ENCODE results near the gene FER.

The FER gene

GRCh38 chr5:109105631-109106267 is 358.1 kb downstream of the FER start:
- DNase-seq (ENCODE audit: low read depth in 1 of 2, low spot score in 1 of 2) = no peak

GRCh38 chr5:109111680-109112079 is 364.0 kb downstream of the FER start:
- DNase-seq (ENCODE audit: low read depth in 1 of 2, low spot score in 1 of 2) = no peak

DNA sequence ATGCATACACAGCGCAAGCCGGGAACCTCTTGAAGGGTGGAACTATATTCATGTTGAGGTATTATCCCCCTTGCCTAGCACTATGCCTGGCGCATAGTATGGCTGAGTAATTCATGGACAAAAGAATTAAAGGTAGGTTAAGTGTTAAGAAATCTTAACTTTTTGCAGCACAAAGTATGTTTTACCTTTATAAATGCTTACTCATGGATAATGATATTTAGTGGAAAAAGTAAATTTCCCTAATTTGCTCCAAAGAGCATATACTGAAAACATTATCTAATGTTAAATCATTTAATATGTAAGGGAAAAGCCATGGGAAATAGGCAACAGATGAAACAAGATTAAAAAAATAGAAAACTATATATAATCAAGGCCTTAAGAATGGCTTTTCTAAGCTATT is 365.9 kb downstream of the FER start:
- no peak for DNase-seq (ENCODE audit: low read depth in 1 of 2, low spot score in 1 of 2)

- no peak for DNase-seq (ENCODE audit: low read depth in 1 of 2, low spot score in 1 of 2)
Observed at GRCh38 chr5:109121225-109121624, 373.5 kb downstream of the FER start.

DNA sequence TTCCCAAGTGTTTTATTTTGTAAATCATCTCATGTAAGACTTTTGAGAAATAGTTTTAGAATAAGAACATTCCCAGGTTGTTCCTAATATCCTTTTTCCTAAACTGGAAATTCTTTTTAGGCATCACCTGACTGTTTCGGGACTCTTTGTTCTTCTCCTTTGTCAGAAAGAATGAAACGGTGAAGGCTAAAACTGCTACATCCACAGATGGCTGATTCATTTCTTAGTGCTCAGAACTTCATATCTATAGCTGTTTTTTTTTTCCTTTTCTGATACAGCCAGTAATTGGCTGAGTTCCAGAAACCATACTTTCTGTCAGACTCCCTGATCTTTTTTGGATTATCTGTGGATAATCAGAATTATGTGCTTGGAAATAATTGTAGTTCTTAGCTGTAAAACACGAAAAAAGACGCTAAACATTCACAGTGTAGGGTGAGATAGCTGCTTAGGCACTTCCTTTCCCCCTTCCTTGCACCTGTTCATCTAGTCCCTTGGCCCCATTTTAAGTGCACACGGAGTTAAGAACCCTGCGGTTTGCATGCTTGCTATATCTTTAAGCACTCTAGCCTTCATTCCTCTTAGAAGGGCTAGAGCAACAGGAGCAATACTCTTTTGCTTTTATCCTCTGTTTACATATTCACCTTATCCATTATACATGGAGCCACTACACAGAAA is 378.2 kb downstream of the FER start:
- no peak for DNase-seq (ENCODE audit: low read depth in 1 of 2, low spot score in 1 of 2)

GRCh38 chr5:109126481-109126880 is 378.8 kb downstream of the FER start:
- DNase-seq (ENCODE audit: low read depth in 1 of 2, low spot score in 1 of 2) = no peak

DNA sequence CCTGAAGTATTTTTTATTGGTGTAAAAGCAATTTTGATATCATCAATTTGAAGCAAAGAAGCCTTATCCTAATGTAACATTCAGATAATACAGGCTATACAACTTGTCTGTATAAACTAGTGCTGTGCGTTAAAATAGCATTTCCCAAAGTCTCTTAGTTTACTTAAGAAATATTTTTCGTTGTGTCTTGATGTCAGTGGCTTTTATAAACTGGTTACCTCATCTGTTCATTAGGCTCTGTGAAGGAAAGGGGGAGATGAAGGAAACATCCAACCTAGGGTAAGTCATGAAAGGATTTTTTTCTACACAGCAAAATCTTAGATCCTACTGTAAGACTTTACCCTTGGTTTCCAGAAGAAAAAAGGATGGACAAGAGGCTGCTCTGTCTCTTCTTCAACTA is 389.2 kb downstream of the FER start:
- DNase-seq (ENCODE audit: low read depth in 1 of 2, low spot score in 1 of 2) = no peak

DNA sequence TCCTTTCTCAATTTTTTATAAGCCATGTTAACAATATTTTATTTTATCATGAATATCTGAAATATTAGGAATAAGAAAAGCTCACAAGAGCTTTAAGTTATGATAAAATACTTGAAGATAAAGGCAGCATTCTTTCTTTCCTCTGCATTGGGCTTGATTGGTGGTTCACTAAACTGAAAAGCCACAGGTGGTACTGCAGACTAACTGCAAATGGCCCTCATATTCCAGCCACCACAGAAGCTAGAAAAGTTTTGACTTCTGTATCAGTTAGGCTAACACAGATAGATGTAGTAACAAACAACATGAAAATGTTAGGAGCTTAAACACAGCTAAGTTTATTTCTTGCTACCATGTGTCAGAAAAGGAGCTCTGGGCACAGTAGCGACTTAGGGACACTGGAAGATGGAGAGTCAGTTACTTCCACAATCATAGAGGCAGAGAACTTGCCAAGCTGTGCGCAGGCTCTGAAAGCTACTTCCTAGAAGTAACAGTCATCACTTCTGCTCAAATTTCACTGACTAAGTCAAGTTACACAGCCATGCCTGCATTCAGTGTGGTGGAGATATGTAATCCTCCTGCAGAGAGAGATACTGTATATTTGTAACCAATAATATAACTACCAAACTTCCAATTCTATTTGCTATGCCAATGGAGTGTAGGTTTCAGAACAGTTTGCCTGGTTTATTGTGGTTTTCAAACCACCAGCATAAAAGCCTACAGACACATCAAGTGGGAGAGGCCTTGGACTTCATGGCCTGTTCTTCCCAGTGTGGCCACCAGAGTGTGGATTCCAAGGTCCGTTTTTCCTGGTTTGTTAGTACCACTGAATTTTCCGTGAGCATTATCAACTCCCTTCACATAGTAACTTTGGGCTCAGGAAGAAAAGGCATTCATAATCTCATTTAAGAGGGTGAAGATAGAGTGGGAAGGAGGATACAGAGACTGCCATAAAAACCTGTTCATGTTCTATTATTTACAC is 393.8 kb downstream of the FER start:
- no peak for DNase-seq (ENCODE audit: low read depth in 1 of 2, low spot score in 1 of 2)

- no peak for DNase-seq (ENCODE audit: low read depth in 1 of 2, low spot score in 1 of 2)
Observed at GRCh38 chr5:109143031-109143430, 395.3 kb downstream of the FER start.

DNA sequence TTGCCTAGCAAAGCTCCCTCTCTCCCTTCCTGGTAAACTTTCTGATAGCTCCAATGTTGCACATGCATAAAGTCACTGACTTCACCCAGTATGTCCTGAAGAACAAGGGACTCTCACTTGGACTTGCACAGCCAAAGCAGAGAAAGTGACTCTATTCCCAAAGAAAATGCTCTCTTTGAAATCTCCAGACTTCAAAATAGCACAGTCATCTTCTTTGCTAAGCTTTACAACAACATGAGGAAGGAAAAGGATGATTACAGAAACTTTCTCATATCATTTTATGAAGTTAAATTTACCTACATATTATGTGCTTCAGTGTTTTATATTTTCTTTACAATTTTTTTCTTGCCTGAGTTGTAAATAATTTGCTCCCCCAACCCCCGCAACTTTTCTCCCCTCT is 397.4 kb downstream of the FER start:
- DNase-seq (ENCODE audit: low read depth in 1 of 2, low spot score in 1 of 2) = no peak

DNA sequence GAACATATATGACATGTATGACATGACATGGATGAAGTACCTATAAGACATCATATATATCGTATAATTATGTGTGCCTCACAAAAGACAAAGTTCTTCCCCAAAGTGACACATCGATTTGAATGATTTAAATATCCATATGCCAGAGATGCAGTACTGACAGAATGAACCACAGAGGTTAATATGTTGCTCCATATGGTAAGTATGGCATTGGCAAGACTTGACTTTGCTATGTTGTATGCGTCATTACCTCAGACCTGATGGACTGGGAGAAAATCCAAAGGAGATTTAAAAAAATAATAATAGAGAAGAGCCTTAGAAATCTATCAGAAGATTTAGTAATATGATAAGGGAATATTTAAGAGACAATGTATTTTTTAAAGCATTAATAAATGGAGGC is 398.9 kb downstream of the FER start:
- no peak for DNase-seq (ENCODE audit: low read depth in 1 of 2, low spot score in 1 of 2)

GRCh38 chr5:109152565-109152964 is 404.9 kb downstream of the FER start:
- no peak for DNase-seq (ENCODE audit: low read depth in 1 of 2, low spot score in 1 of 2)

- DNase-seq (ENCODE audit: low read depth in 1 of 2, low spot score in 1 of 2) = no peak
Observed at GRCh38 chr5:109155625-109156024, 407.9 kb downstream of the FER start.

DNA sequence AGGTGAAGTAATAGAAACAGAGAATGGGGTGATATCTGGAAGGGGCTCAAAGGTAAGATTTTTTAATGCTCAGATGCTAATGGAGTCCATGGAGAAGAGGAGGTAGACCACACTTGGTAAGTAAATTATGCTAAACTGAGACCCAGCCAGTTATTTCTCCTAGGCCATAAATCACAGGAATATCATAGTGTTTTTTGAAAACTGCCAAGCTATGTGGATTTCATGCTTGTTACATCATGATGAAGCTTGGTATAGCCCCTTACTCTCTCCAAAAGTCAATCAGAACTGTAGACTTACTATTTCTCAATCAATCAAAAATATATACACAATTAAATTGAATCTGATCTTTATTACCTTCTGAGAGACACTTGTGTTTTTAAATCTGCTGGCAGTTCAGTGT is 409.2 kb downstream of the FER start:
- no peak for DNase-seq (ENCODE audit: low read depth in 1 of 2, low spot score in 1 of 2)

DNA sequence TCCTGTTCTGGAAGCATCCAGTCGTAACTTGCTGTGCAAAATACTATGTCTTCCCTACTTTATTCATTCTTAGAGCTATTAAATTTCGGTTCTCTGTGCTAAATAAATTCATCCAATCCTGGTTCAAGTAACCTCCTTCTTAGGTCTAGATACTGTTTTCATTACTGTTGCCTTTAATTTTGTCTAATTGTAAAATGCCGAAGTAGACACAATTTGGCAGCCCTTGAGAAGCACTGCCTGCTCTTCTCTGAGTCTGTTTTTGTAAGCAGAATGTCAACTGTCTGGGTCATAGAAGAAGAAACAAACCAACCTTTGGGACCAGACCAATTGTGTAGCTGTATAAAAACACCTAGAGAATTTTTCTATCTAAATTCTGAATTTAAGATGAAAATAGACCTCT is 412.8 kb downstream of the FER start:
- no peak for DNase-seq (ENCODE audit: low read depth in 1 of 2, low spot score in 1 of 2)

DNA sequence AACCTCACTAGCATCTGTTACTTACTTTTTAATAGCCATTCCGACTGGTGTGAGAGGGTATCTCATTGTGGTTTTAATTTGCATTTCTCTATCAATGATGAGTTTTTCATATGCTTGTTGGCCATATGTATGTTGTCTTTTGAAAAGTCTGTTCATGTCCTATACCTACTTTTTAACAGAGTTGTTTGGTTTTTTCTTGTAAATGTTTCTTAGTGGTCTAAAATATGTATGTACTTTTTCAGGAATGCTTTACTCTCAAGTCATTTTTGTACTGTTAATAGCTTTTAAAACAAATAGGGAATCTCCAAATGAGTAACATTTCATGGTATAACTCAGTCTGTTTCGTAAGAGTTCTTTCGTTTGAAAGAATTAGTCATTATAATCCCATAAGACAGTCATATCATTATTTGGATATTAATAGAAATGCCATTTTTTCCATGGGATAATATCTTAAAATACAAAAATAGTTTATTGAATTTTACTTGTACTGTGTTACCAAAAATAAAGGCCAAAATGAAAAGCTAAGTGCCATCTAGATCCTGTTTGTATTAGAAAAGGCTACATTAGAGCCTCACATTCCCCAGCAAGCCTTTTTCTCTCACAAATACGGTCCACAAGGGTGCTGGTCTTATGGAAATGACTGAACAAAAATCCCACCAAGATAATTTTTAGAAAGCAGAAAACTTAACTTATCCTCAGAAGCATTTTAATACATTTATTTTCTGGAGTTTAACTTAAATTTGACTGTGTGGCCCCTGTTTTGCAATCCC is 414.4 kb downstream of the FER start:
- no peak for DNase-seq (ENCODE audit: low read depth in 1 of 2, low spot score in 1 of 2)

- no peak for DNase-seq (ENCODE audit: low read depth in 1 of 2, low spot score in 1 of 2)
Observed at GRCh38 chr5:109163336-109163735, 415.6 kb downstream of the FER start.

DNA sequence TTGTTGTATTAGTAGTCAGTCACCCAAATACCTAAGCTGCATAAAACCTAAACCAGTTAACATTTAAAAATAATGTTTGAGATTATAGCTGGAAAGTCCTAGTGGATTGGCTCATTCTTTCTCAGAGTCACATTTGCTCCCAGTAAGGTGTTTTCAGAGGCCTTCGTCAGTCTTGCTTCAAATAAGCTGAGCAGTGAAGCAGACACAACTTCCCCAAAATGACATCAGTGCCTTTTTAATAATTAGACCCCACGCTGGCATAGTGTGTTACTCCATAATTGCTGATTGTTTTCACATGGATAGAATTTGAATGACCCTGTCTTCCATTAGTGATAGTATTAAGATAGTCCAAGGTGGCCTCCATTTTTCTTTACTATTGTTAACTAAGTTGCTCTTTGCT is 416.3 kb downstream of the FER start:
- DNase-seq (ENCODE audit: low read depth in 1 of 2, low spot score in 1 of 2) = no peak

DNA sequence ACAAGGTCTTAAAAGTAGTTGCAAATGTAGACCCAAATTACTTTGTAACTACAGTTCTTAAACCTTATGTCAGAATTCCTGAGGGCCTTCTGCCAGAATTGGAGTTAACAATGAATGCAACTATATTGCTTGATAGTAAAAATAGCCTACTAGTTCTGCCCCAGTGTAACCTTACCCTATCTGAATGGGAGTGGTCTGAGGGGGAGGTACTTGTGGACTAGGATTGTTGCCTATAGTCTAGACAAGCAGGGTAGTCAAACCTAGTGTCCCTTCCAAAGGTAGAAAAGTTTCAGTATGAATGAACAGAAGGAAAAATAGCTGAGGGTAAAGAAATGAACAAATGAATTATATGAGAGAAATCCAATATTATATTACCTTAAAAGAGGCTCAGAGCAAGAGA is 419.9 kb downstream of the FER start:
- no peak for DNase-seq (ENCODE audit: low read depth in 1 of 2, low spot score in 1 of 2)

GRCh38 chr5:109168151-109168550 is 420.5 kb downstream of the FER start:
- no peak for DNase-seq (ENCODE audit: low read depth in 1 of 2, low spot score in 1 of 2)

DNA sequence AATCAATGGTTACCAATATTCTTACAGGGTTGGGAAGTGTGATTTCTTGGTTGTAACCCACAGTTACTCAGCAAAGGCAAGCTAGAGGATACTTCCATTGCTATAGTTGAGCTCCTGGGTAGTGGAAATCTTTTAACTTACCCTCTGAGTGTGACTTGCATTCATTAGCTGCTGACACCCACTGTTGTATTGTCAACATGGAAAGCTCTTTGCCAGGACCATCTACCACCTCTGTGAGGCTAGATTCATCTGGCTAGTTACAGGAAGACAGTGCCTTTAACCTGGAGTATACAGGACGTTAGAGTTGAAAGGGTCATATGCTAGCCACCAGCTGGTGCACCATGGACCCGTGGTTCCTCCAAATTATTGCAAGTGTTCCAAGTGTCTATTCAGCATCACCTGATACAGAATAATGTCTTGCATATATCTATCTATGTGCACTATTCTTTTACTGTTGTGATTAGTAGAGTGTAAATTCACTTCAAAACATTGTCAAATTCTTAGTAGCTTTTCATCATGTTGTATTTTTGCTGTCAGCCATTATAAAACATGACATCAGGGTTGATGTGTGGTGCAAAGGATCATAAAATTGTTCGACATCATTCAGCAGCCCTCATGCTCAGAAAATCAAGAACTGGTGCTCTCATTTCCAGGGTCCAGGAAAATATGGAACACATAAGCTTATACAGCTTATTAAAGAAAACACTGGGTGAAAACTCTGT is 423.1 kb downstream of the FER start:
- DNase-seq (ENCODE audit: low read depth in 1 of 2, low spot score in 1 of 2) = no peak
